ENCODE data around the gene PHLDA2.

PHLDA2 gene

DNA sequence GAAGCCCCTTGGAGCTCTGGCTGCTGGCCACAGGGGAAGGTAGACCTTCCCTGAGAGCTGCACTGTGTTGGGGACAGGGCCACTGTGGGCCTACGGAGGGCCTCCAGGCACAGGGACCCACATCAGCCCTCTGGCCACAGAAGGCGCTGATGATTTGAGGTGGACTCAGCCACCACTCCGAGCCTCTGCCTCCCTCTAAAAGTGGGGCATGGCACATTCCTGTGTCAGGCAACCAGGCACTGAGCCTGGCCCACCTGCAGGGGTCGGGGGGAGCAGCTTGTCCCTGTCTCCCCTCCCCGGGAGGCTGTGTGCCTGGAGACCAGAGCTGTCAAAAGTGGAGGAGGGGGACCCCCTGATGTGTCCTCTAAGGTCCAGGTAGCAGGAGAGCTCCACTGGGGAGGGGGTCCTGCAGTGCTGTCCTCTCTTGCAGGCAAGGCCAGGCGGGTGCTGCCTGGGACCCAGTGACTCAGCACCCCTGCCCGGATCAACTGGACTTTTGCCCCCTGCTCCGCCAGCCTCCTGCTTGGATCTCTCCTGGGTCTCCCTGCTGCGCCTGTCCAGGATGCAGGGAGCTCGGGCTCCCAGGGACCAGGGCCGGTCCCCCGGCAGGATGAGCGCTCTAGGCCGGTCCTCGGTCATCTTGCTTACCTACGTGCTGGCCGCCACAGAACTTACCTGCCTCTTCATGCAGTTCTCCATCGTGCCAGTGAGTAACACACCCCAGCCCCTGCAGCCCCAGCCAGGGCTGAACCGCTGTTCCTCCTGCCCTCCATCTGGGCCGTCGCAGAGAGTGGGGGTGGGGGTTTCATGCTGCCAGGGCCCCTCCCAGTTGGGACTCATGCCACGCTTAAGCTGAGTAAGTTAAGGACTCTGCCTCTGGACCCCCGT is 26.2 kb downstream of the PHLDA2 start:
- Histone ChIP-seq H3K9me3 (ENCODE audit: control insufficient read depth, low read length) (no peaks in the 10 kb centered on the region), H3K4me3 (ENCODE audit: extremely low read depth, insufficient read depth, low read length, poor library complexity, severe bottlenecking) (peak overlapping the region; percentile 57), H3K36me3 (ENCODE audit: control insufficient read depth, insufficient read depth, low read length) (no peaks in the 10 kb centered on the region), H3K4me1 (ENCODE audit: control insufficient read depth, insufficient read depth, low read length, poor library complexity, severe bottlenecking) (peaks cover 26% of the 10 kb centered on the region), H3K27ac (ENCODE audit: low read depth, low read length, severe bottlenecking) (no peak overlapping the region)
- WGBS, 2 experiments (ENCODE audit: insufficient coverage in 2 of 2) = 78 to 80% methylated on average over 20 of the region's 23 CpGs

GRCh38 chr11:2901854-2902783 is 27.1 kb downstream of the PHLDA2 start:
- WGBS, 2 experiments (ENCODE audit: insufficient coverage in 2 of 2) = 4 to 6% methylated on average over 45 of the region's 58 CpGs
- Histone ChIP-seq H3K36me3 (ENCODE audit: control insufficient read depth, insufficient read depth, low read length) (no peaks in the 10 kb centered on the region), H3K9me3 (ENCODE audit: control insufficient read depth, low read length) (no peaks in the 10 kb centered on the region), H3K4me3 (ENCODE audit: extremely low read depth, insufficient read depth, low read length, poor library complexity, severe bottlenecking) (peak overlapping the region; percentile 57), H3K27ac (ENCODE audit: low read depth, low read length, severe bottlenecking) (no peak overlapping the region), H3K4me1 (ENCODE audit: control insufficient read depth, insufficient read depth, low read length, poor library complexity, severe bottlenecking) (peaks cover 31% of the 10 kb centered on the region)

GRCh38 chr11:2901196-2901796 is 27.9 kb downstream of the PHLDA2 start:
- H3K4me1 ChIP-seq (ENCODE audit: control insufficient read depth, insufficient read depth, low read length, poor library complexity, severe bottlenecking) = peaks cover 31% of the 10 kb centered on the region
- no peaks in the 10 kb centered on the region for H3K9me3 ChIP-seq (ENCODE audit: control insufficient read depth, low read length)
- H3K36me3 ChIP-seq (ENCODE audit: control insufficient read depth, insufficient read depth, low read length) = no peaks in the 10 kb centered on the region
- 84 to 90% methylated on average over 12 to 14 of the region's 16 CpGs for WGBS, 2 experiments (ENCODE audit: insufficient coverage in 2 of 2)
- H3K4me3 ChIP-seq (ENCODE audit: extremely low read depth, insufficient read depth, low read length, poor library complexity, severe bottlenecking) = peak overlapping the region; percentile 57
- H3K27ac ChIP-seq (ENCODE audit: low read depth, low read length, severe bottlenecking) = no peak overlapping the region

GRCh38 chr11:2899080-2899783 is 30.0 kb downstream of the PHLDA2 start:
- Histone ChIP-seq H3K36me3 (ENCODE audit: control insufficient read depth, insufficient read depth, low read length) (no peaks in the 10 kb centered on the region), H3K27ac (ENCODE audit: low read depth, low read length, severe bottlenecking) (peak overlapping the region; percentile 58), H3K4me3 (ENCODE audit: extremely low read depth, insufficient read depth, low read length, poor library complexity, severe bottlenecking) (no peak overlapping the region), H3K4me1 (ENCODE audit: control insufficient read depth, insufficient read depth, low read length, poor library complexity, severe bottlenecking) (peaks cover 31% of the 10 kb centered on the region), H3K9me3 (ENCODE audit: control insufficient read depth, low read length) (no peaks in the 10 kb centered on the region)
- WGBS, 2 experiments (ENCODE audit: insufficient coverage in 2 of 2) = 89 to 93% methylated on average over 10 to 11 of the region's 13 CpGs

- Histone ChIP-seq H3K9me3 (ENCODE audit: control insufficient read depth, low read length) (no peaks in the 10 kb centered on the region), H3K36me3 (ENCODE audit: control insufficient read depth, insufficient read depth, low read length) (no peaks in the 10 kb centered on the region), H3K4me3 (ENCODE audit: extremely low read depth, insufficient read depth, low read length, poor library complexity, severe bottlenecking) (no peak overlapping the region), H3K4me1 (ENCODE audit: control insufficient read depth, insufficient read depth, low read length, poor library complexity, severe bottlenecking) (peaks cover 31% of the 10 kb centered on the region), H3K27ac (ENCODE audit: low read depth, low read length, severe bottlenecking) (peak overlapping the region; percentile 58)
- 70 to 80% methylated on average over 9 to 12 of the region's 12 CpGs for WGBS, 2 experiments (ENCODE audit: insufficient coverage in 2 of 2)
Observed at GRCh38 chr11:2898366-2899079, 30.7 kb downstream of the PHLDA2 start.

- Histone ChIP-seq H3K27ac (ENCODE audit: low read depth, low read length, severe bottlenecking) (no peak overlapping the region), H3K9me3 (ENCODE audit: control insufficient read depth, low read length) (no peaks in the 10 kb centered on the region), H3K4me3 (ENCODE audit: extremely low read depth, insufficient read depth, low read length, poor library complexity, severe bottlenecking) (no peak overlapping the region), H3K36me3 (ENCODE audit: control insufficient read depth, insufficient read depth, low read length) (no peaks in the 10 kb centered on the region), H3K4me1 (ENCODE audit: control insufficient read depth, insufficient read depth, low read length, poor library complexity, severe bottlenecking) (peaks cover 32% of the 10 kb centered on the region)
- 90 to 93% methylated on average over 6 of the region's 6 CpGs for WGBS, 2 experiments (ENCODE audit: insufficient coverage in 2 of 2)
Observed at GRCh38 chr11:2897048-2897447, 32.2 kb downstream of the PHLDA2 start.

DNA sequence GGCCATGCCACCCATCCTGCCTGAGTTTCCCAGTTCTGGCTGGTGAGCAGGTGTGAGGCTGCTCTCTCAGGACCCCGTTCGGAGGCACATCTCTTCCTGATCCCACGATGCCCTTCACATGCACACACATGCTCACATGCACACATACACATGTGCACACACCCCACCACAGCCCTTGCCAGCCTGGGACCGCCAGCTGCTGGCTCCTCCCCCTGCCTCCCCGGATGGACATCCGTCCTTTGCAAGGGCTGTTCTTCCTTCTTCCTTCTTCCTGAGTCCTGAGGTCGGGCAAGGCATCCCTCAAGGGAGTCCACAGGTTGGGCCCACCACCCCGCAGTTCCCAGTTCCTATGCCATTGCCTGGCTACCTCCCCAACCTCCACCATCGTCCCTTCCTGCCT is 33.2 kb downstream of the PHLDA2 start:
- H3K36me3 ChIP-seq (ENCODE audit: control insufficient read depth, insufficient read depth, low read length) = no peaks in the 10 kb centered on the region
- WGBS, 2 experiments (ENCODE audit: insufficient coverage in 2 of 2) = 78 to 85% methylated on average over 6 of the region's 9 CpGs

GRCh38 chr11:2893935-2894334 is 35.3 kb downstream of the PHLDA2 start:
- H3K9me3 ChIP-seq (ENCODE audit: control insufficient read depth, low read length) = no peaks in the 10 kb centered on the region
- peaks cover 28% of the 10 kb centered on the region for H3K4me1 ChIP-seq (ENCODE audit: control insufficient read depth, insufficient read depth, low read length, poor library complexity, severe bottlenecking)
- no peak overlapping the region for H3K4me3 ChIP-seq (ENCODE audit: extremely low read depth, insufficient read depth, low read length, poor library complexity, severe bottlenecking)
- no peaks in the 10 kb centered on the region for H3K36me3 ChIP-seq (ENCODE audit: control insufficient read depth, insufficient read depth, low read length)
- no peak overlapping the region for H3K27ac ChIP-seq (ENCODE audit: low read depth, low read length, severe bottlenecking)
- 91 to 92% methylated on average over 4 of the region's 4 CpGs for WGBS, 2 experiments (ENCODE audit: insufficient coverage in 2 of 2)

More for the DNA sequence above, 33.2 kb downstream of the PHLDA2 start:
- Histone ChIP-seq H3K4me1 (ENCODE audit: control insufficient read depth, insufficient read depth, low read length, poor library complexity, severe bottlenecking) (peaks cover 41% of the 10 kb centered on the region), H3K4me3 (ENCODE audit: extremely low read depth, insufficient read depth, low read length, poor library complexity, severe bottlenecking) (no peak overlapping the region), H3K9me3 (ENCODE audit: control insufficient read depth, low read length) (no peaks in the 10 kb centered on the region), H3K27ac (ENCODE audit: low read depth, low read length, severe bottlenecking) (no peak overlapping the region)

- WGBS, 2 experiments (ENCODE audit: insufficient coverage in 2 of 2) = 0 to 60% methylated on average over 1 to 3 of the region's 4 CpGs
- H3K27ac ChIP-seq (ENCODE audit: low read depth, low read length, severe bottlenecking) = peak overlapping the region; percentile 74
Observed at GRCh38 chr11:2892967-2893528, 36.2 kb downstream of the PHLDA2 start.

More at GRCh38 chr11:2892967-2893528, 36.2 kb downstream of the PHLDA2 start:
- peak overlapping the region; percentile 39 for H3K4me3 ChIP-seq (ENCODE audit: extremely low read depth, insufficient read depth, low read length, poor library complexity, severe bottlenecking)
- H3K9me3 ChIP-seq (ENCODE audit: control insufficient read depth, low read length) = no peaks in the 10 kb centered on the region
- no peaks in the 10 kb centered on the region for H3K36me3 ChIP-seq (ENCODE audit: control insufficient read depth, insufficient read depth, low read length)
- peaks cover 20% of the 10 kb centered on the region for H3K4me1 ChIP-seq (ENCODE audit: control insufficient read depth, insufficient read depth, low read length, poor library complexity, severe bottlenecking)
